Measurements from ENCODE around the gene NRXN2.

DNA sequence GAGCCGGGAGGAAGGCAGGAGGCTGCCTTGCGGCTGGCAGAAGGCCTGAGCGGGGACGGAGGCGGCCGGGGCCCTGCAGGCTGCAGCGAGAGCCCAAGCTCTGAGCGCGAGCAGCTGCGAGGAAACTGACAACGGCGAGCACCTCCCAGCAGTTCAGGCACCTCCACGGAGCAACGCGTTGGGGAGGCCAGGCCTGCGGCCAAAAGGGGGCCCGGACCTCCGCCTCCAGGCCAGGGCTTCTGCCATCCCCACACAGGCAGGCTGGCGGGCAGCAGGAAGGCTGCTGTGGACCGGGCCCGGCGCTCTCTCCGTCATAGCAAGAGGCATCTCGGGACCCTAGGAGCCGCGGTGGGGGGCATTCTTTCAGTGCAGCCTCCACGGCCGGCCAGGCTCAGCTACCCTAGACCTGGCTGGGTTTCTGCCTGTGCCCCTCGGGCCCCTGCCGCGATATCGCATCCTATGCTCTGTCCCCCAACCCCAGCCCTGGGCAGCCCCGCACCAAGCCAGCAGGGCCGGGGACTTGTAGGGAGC, 154.9 kb downstream of the NRXN2 start:
- TF ChIP-seq POLR2A (IDR thresholded peaks at IDR 0.05; ENCODE audit: low read length) = no peak
- no peak for TF ChIP-seq GATA1 (IDR thresholded peaks at IDR 0.05; ENCODE audit: low read depth, low read length)
